Inflammatory macrophage treated with lipopolysaccharide for 1 hour (primary cell): ENCODE measurements around the gene ANKRD30A.
"Not testable (repeated sequence)": the region's sequence is repeated elsewhere in the genome, so short reads cannot be mapped to it uniquely, and the experiment has no call there.

Experiments used
- DNase-seq, 2 donors: peaks; one replicate each; pipeline ENCODE4 v3.0.0-alpha.2; 2020 to 2022

ANKRD30A gene

DNA sequence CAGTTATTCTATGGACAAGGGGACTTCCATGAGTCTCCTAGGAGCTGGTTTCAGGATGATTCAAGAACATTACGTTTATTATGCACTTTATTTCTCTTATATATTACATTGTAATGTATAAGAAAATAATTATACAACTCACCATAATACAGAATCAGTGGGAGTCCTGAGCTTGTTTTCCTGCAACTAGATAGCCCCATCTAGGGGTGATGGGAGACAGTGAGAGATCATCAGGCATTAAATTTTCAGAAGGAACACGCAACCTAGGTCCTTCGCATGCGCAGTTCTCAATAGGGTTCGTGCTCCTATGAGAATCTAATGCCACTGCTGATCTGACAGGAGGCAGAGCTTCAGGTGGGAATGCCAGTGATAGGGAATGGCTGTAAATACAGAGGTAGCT is 137.9 kb downstream of the ANKRD30A start:
- no peak for DNase-seq

DNA sequence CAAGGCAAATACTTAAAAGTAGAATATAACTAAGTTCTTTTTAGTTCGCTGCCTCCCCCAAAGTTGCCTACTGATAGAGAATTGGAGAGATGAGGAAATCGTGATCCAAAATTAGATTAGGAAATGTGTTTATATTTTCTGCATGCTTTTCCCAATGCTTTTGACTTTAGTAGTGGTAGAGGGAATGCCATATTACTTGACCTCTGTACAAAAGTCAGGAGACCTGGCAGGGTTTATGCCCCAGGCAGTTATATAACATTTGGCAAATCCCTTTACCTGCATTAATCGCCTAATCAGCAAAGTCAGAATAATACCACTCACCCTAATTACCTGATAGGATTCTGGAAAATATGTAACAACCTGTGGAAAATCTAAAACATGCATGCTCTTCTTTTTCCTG is 142.9 kb downstream of the ANKRD30A start:
- no peak for DNase-seq

DNA sequence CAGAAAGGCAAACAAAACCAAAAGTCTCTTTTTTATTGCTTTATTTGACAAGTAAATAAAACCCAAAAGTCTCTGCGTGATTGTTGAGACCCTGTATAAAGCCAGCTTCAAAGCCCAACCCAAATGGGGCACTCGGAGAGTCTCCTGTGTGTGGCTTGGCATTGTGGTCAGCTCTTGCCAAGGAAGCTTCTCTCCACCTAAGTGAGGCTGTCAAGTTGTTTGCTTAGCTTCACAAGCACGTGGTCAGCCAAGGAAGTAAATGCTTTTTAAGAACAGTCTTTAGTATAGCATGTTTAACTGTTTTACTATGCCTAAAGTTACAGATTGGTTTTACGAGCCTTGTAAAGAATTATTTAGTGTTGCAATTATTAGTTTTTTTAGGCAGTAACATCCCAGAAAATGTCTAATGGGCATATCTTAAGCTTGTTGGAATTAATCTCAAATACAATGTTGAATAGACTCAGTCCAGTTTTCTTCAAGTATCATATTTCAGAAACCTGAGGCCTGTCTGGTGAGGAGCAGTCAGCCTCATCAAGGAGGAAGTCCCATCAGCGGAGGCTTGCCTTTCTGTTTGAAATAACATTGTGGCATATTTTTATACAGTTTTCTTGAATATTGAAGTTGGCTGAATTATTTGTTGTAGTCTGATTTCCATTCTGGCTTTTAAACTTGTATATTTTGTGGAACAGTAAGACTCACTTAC is 144.3 kb downstream of the ANKRD30A start:
- no peak for DNase-seq

DNA sequence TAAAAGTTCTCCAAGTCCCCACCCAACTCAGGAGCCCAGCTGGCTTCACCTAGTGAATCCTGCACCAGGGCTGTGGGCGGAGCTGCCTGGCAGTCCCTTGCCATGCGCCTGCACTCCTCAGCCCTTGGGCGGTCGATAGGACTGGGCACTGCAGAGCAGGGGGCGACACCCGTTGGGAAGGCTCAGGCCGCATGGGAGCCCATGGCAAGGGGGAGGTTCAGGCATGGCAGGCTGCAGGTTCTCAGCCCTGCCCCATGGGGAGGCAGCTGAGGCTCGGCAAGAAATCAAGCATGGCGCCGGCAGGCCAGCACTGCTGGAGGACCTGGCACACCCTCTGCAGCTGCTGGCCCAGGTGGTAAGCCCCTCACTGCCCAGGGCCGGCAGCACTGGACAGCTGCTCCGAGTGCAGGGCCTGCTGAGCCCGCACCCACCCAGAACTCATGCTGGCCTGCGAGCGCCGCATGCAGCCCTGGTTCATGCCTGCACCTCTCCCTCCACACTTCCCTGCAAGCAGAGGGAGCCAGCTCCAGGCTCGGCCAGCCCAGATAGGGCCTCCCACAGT is 149.9 kb downstream of the ANKRD30A start:
- DNase-seq, result no peak

DNA sequence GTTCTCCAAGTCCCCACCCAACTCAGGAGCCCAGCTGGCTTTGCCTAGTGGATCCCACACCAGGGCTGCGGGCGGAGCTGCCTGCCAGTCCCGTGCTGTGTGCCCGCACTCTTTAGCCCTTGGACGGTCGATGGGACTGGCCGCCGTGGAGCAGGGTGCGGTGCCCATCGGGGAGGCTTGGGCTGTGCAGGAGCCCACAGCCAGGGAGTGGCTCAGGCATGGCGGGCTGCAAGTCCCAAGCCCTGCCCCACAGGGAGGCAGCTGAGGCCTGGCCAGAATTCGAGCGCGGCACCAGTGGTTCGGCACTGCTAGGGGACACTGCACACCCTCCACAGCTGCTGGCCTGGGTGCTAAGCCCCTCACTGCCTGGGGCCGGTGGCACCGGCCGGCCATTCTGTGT is 159.7 kb downstream of the ANKRD30A start:
- DNase-seq, result no peak

DNA sequence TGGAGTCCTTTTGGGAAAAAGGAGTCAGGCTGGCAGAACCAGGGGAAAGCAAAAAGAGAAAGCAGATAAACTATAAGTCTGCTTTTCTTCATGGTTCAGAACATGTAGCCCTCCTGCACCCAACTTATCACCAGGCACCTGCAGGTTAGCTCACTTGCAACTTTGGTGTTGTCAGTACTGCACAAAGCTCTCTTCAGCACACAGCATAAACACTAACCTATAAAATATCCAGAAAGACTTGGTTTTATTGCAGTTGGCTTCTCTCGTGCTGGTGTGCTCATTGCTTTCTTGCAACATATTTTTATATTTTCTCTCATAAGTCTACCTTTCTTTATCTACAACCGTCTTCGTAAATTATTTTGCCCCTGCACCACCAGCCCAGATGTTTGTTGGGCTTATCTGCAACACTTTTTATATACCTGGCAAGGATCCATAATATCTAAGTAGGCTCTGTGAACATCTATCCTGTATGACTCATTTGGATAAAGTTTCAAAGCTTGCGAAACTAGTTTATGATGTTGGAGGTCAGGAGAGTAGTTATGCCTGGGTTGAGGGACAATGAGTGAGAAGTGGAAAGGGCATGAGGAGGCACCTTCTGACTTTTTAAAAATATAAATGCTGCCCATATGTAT is 164.6 kb downstream of the ANKRD30A start:
- no peak for DNase-seq

DNA sequence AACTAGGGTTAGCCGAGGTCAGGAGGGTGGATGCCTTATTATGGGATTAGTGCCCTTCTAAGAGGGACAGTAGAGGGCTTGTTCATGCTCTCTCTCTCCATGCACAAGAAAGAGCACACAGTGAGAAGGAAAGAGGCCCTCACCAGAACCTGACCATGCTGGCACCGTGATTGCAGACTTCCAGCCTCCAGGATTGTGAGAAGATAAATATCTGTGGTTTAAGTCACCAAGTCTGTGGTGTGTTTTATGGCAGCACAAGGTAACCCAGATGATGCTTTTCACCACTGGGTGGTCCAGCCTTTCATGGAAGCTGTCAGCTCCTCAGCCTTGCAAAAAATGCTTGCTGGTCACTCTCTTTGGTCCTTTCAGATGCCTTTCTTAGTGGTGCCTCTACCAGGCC is 175.9 kb downstream of the ANKRD30A start:
- DNase-seq, result no peak

DNA sequence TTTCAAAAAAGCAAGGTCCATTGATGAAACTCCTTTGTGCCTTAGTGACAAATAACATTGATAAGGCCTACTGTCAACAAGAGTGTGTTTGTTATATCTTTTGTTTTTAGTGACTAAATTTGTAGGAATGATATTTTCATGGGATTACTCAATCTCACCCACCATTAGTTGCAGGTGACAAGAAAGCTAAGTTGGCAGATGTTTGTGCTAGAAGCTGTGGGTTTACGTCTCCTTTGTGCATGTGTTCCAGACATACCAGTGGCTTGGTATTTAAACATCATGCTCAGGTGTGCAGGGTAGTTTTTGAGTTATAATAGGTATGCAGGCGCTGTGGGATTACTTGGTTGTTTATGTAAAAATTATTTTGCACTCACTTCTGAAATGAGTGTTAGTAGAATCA is 178.6 kb downstream of the ANKRD30A start:
- DNase-seq, result no peak

DNA sequence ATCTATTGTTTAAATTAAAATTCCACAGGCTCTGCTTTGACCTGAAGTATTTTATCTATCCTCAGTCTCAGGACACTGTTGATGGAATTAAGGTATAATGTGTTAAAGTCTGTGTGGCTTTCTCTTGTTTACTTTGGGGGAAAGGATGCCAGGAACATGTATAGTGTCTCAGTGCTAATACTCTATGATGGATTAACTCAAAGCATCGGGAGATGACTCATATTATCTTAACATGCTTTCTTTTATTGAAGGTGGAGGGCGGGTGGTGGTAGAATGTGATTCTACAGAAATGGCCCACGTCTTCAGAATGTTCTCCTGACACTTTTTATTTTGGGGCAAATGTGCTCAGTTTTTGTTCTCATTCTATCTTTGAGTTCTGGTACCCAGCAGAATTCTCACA is 189.0 kb downstream of the ANKRD30A start:
- no peak for DNase-seq

DNA sequence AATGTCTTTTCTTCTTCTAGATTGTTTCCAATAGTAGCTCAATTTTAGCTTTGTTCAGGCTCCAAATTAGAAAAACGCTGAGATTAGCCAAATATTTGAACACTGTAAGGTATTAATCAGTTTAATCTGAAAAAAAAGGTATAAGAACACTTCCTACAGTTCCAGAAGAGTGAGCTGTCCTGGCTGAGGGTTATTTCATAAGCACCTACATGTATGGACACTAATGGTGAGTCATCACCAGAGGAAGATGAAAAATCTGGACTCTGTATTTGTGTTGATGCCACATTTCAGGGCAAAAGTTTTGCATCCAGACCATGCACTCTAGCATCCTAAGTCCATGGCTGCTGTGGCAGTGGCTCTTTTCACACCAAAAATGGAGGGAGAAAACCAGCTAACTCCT is 189.5 kb downstream of the ANKRD30A start:
- DNase-seq, result no peak

DNA sequence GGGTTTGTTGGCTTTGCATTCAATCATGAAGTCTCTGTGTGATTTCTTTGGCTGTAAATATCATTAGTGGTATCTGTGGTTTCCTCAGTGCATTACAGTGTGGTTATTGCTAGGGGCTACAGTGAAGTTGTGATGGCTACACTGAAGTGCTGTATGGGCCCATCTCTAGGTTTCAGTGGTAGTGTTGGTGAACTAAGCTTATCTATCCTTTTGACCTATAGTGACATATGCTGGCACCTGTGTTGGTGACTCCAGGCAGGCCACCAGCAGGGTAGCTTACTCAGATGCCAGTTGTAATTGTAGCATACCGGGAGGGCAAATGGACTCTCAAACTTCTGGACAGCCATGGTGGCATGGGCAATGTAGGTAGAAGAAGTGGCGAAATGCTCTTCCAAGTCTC is 219.0 kb downstream of the ANKRD30A start:
- DNase-seq, result no peak

DNA sequence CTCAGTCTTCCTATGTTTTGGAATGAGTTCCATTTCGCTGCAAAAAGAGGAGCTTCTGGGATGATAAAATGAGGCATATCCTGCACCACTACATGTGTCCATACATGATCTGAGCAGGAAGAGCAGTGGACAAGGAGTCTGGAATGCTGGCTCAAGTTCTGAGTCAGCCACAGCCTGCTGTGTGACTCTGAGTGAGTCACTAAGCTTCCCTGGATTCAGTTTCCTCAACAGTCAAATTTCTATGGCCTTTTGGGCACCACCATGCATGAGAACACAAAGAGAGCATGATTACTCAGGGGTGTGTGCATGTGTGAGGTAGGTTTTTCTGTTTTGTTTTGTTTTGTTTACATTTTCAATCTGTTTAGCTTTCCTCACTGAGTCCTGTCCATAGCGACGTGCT is 254.6 kb downstream of the ANKRD30A start:
- no peak for DNase-seq

DNA sequence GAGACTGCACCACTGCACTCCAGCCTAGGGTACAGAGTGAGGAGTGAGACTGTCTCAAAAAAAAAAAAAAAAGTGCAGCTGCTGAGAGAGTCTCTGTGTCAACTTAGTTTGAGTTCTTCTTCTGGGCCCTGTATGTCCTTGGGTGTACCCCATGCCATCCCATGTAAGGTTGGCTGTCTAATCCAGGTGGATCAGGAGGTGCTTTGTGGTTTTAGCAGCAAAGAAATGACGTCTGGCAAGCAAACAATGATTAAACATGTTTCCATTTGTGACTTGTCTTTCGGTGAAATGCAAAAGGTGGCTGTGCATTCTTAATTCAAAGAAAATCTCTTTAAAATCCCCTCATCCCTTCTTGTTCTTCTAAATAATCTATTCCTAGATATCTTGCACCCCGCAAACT is 255.9 kb downstream of the ANKRD30A start:
- DNase-seq, result no peak

DNA sequence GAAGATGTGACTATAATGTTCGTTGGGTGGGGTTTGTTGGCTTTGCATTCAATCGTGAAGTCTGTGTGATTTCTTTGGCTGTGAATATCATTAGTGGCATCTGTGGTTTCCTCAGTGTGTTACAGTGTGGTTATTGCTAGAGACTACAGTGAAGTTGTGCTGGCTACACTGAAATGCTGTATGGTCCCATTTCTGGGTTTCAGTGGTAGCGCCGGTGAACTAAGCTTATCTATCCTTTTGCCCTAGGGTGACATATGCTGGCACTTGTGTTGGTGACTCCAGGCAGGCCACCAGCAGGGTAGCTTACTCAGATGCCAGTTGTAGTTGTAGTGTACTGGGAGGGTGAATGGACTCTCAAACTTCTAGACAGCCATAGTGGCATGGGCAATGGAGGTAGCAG is 259.5 kb downstream of the ANKRD30A start:
- no peak for DNase-seq

DNA sequence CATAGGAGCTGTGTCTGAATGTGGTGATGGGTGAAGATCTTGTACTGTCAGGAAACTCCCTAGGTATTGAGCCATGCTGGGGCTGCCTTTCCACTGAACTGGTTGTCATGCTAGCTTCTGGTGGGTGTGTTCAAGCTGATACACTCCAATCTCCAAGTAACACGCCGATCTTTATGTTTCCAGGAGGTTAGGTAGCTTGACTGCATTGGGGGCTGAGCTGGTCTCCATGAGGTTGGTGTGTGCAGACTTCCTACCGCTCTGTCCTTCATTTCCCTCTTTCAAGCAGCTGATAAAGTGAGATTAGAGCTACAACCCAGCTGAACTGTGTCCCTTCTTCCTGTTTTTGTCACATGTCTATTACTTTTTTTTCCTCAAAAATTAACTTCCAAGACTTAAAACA is 265.5 kb downstream of the ANKRD30A start:
- DNase-seq, result no peak

DNA sequence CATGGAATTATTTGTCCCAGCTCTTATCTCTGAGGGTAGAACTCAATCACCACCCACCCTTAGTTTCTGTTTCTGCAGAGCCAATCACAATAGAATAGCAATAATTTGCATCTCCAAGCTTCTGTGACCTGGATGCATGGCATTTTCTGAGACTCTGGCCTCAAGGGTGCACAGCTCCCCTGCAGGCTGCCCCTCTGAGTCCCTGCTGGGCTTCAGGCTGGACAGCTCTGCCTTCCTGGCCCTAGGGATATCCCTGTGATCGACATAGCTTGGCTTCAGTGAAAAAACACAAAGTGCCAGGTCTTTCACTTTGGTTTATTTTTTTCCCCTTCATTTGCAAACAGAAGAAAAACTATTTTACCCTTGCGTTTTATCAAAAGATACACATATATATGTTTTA is 275.4 kb downstream of the ANKRD30A start:
- DNase-seq, result not testable (repeated sequence)

DNA sequence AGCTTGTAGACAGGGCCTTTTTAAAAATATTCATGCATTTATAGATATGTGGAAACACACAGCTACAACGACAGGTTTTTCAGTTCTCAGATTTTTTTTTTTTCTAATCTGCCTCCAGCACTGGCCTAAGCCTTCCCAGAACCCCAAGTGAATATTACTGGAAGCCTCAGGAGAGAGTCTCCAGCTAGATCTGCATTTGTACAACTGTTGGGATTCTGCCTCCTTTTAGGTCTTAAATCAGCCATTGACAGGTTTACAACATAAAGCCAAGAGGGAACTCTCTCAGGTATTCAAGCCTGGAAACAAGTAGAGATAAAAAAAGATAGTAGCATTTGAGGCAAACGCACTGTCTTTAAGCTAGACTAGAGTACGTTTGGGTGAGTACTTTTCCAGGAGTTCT is 275.8 kb downstream of the ANKRD30A start:
- DNase-seq, result no peak

DNA sequence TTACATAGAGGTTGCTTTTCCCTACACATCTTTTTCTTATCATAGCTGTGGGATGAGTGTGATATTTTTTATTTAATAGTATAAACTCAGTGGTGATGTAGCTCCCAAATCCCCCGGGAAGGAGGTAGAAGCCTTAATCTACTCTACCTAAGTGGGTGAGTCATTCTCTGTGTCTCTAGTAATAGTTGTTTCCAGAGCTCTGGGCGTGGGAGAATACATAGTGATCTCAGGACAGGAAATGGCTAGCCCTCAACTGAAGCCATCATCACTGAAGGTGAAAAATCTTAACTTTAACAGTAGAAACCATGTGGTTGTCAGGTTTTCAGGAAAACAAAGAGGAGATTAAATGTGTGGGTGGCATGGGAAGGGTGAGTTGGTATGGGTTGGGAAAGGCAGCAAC is 278.4 kb downstream of the ANKRD30A start:
- no peak for DNase-seq
